GM12872 (cell line): ENCODE results near the gene DGCR2.

Experiments
- CTCF ChIP-seq: IDR thresholded peaks from 3 replicates; pipeline ENCODE4 v1.5.1; 2011; ENCODE audit warnings: low read depth, mild to moderate bottlenecking, low read length, moderate library complexity; ENCODE audit not compliant: insufficient read depth

Gene DGCR2

GRCh38 chr22:19098157-19098556 lies 24.1 kb downstream of the DGCR2 start:
- TF ChIP-seq CTCF: no peak

GRCh38 chr22:19097518-19097917 lies 24.7 kb downstream of the DGCR2 start:
- no peak for TF ChIP-seq CTCF

- no peak for TF ChIP-seq CTCF
These were observed 25.7 kb downstream of the DGCR2 start for GRCh38 chr22:19096555-19096954.

DNA sequence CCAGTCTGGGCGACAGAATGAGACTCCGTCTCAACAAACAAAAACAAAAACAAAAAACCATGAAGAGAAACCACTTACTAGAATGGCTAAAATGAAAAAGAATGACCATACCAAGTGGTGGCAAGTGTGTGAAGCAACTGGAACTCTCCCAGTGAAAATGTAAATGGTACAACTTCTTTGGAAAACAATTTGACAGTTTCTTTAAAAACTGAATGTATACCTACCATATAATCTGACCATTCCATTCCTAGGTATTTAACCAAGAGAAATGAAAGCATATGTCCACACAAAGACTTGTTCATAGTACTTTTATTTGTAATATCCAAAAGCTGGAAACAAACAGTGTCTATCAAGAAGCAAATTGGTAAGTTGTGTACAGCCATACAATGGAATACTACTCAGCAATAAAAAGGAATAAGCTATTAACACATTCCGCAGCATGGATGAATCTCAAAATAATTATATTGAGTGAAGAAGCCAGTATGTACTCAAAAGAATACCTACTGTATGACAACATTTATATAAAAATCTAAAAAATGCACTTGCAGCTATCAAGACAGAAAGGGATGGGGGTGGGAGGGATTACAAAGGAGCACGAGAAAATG lies 27.7 kb downstream of the DGCR2 start:
- no peak for TF ChIP-seq CTCF

DNA sequence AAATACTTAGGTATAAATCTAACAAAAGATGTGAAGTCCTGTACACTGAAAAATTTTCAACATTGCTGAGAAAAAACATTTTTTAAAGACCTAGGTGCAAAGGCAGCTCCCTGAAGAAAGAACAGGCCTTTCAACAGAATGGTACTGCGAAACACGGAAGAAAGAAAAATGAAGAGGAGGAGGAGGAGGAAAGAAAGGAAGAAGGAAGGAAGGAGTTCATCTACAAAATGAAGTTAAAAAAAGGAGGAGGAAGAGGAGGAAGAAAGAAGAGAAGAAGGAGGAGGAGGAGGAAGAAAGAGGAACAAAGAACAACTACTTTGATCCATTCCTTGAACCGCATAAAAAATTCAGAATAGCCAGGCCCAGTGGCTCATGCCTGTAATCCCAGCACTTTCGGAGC lies 29.5 kb downstream of the DGCR2 start:
- TF ChIP-seq CTCF: no peak

DNA sequence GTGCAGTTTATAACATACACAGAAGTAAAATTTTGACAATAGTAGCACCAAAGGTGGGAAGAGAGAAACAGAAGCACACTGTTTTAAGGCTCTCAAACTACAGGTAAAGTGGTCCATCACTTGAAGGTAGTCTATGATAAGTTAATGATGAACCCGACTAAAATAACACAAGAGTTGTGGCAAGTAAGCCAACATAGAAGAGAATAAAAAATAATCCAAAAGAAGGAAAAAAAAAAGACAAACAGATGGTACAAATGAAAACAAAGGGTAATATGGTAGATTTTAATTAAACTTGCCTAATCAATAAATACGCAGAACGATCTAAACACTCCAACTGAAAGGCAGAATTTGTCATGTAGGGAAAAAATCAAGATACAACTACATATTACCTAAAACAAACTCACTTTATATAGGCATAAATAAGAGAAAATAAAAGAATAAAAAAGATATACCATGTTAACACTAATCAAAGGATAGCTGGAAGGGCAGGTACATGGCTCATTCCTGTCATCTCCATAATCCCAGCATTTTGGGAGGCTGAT lies 31.6 kb downstream of the DGCR2 start:
- no peak for TF ChIP-seq CTCF

- no peak for TF ChIP-seq CTCF
These were observed 32.0 kb downstream of the DGCR2 start for GRCh38 chr22:19090183-19090582.
